ENCODE results near the gene WDFY4. TPM values are rescaled to one million over a fixed set of nuclear protein-coding genes. Genes with fewer than 3 reads are reported as not detected.

Gene WDFY4
- total RNA-seq, 1 donor from 2014 or later: 0.25 TPM

DNA sequence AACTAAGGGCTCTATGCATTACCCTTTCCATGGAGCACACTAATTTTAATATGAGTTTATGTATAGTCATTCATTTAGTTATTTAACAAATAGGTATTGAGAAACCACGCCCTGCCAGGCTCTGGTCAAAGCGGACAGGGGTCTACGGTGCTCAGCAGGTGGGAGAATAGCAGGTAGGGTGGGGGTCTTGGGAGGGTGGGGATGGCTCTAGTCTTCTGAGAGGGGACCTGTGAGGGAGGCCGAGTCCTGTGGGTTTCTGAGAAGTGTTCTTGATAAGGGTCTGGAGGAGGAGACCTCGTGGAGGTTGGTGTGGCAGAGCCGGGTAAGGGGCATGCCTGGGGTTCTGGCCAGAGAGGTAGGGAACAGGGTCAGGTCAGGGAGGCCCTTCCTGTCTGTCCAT, 1.1 kb downstream of the WDFY4 start:
- H3K9me3 Mint-ChIP-seq (ENCODE audit: unreplicated experiment): no peaks in the 10 kb centered on the region
- no peaks in the 10 kb centered on the region for H3K36me3 Mint-ChIP-seq (ENCODE audit: low read depth, unreplicated experiment)
- no peaks in the 10 kb centered on the region for H3K79me2 ChIP-seq (ENCODE audit: insufficient read depth, low read length)
- H3K4me1 ChIP-seq (ENCODE audit: insufficient read depth, low read length): no peaks in the 10 kb centered on the region
- H3K4me3 Mint-ChIP-seq (ENCODE audit: unreplicated experiment): no peak overlapping the region
- DNase-seq (ENCODE audit: low read depth): no peak
- no peak overlapping the region for H3K27ac Mint-ChIP-seq (ENCODE audit: unreplicated experiment)
- H3K36me3 ChIP-seq (ENCODE audit: insufficient read depth, low read length): no peaks in the 10 kb centered on the region
- H3K4me3 ChIP-seq (ENCODE audit: insufficient read depth, low read depth, low read length): no peak overlapping the region
- no peak for TF ChIP-seq CTCF (IDR thresholded peaks at IDR 0.05; ENCODE audit: insufficient read depth, low read depth, low read length)
- no peak for TF ChIP-seq EZH2 (IDR thresholded peaks at IDR 0.05; ENCODE audit: insufficient read depth, low read length)
- no peak for FAIRE-seq
- no peak overlapping the region for H3K9ac ChIP-seq (ENCODE audit: low read length)
- no peak overlapping the region for H2AFZ ChIP-seq (ENCODE audit: low read depth, low read length)
- peaks cover 5% of the 10 kb centered on the region for H3K27me3 Mint-ChIP-seq (ENCODE audit: low read depth, unreplicated experiment)
- no peaks in the 10 kb centered on the region for H3K9me3 ChIP-seq (ENCODE audit: insufficient read depth, low read depth, low read length)
- peaks cover 2% of the 10 kb centered on the region for H3K27me3 ChIP-seq (ENCODE audit: insufficient read depth, low read length)
- H3K27ac ChIP-seq (ENCODE audit: low read depth, low read length): no peak overlapping the region
- no peaks in the 10 kb centered on the region for H4K20me1 ChIP-seq (ENCODE audit: insufficient read depth, low read length)
- no peaks in the 10 kb centered on the region for H3K4me1 Mint-ChIP-seq (ENCODE audit: low read depth, unreplicated experiment)
- H3K4me2 ChIP-seq (ENCODE audit: low read length): no peak overlapping the region

DNA sequence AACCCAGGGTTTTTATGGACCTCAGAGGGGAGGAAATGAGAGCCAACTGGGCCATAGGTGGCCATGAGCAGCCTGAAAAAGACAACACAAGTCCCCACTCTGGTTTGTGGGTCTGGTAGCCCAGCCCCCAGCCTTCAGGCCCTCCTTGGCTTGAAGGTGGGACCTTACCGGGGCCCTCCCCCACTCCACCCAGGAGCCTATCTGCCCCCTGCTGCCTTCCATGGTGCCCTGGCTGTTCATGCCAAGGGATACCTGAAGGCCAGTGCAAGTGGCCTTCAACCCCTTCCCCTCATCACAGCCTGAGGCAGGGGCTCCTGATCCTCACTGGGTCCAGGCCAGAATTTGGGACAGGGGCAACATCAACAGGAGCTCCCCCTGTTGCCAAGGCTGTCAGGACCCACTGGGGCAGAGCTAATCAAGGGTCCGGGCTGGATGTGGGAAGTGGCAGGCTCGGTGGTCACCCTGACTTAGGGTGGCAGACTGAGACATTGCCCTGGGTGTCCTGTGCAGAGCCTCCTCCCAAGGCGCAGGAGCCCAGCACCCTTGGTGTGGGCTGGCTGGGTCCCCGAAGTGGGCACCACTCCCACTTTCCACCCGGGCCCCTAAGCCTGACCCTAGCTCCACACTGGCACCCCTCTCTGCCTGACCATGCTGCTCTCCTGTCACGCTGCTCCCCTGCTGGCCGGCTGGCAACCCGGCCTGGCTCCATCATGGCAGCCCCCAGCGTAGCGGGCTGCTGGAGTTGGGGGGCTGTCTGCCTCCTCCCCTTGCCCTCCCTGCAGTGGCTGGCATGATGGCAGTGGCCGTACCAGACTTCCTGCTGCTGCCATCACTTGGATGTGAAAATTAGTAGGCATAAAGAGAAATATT, 6.4 kb downstream of the WDFY4 start:
- Mint-ChIP-seq H3K4me1 (ENCODE audit: low read depth, unreplicated experiment) (no peaks in the 10 kb centered on the region), H3K36me3 (ENCODE audit: low read depth, unreplicated experiment) (no peaks in the 10 kb centered on the region), H3K4me3 (ENCODE audit: unreplicated experiment) (no peak overlapping the region), H3K27ac (ENCODE audit: unreplicated experiment) (no peak overlapping the region), H3K9me3 (ENCODE audit: unreplicated experiment) (no peaks in the 10 kb centered on the region), H3K27me3 (ENCODE audit: low read depth, unreplicated experiment) (peaks cover 38% of the 10 kb centered on the region)
- H3K9me3 ChIP-seq (ENCODE audit: insufficient read depth, low read depth, low read length): no peaks in the 10 kb centered on the region
- H3K4me2 ChIP-seq (ENCODE audit: low read length): no peak overlapping the region
- H3K36me3 ChIP-seq (ENCODE audit: insufficient read depth, low read length): no peaks in the 10 kb centered on the region
- no peak for FAIRE-seq
- TF ChIP-seq CTCF (IDR thresholded peaks at IDR 0.05; ENCODE audit: insufficient read depth, low read depth, low read length): no peak
- H3K27ac ChIP-seq (ENCODE audit: low read depth, low read length): no peak overlapping the region
- H3K27me3 ChIP-seq (ENCODE audit: insufficient read depth, low read length): peaks cover 10% of the 10 kb centered on the region
- no peaks in the 10 kb centered on the region for H3K79me2 ChIP-seq (ENCODE audit: insufficient read depth, low read length)
- DNase-seq (ENCODE audit: low read depth): no peak
- H4K20me1 ChIP-seq (ENCODE audit: insufficient read depth, low read length): no peaks in the 10 kb centered on the region
- no peaks in the 10 kb centered on the region for H3K4me1 ChIP-seq (ENCODE audit: insufficient read depth, low read length)
- no peak overlapping the region for H2AFZ ChIP-seq (ENCODE audit: low read depth, low read length)
- no peak overlapping the region for H3K9ac ChIP-seq (ENCODE audit: low read length)
- no peak overlapping the region for H3K4me3 ChIP-seq (ENCODE audit: insufficient read depth, low read depth, low read length)

All from astrocyte (in vitro differentiated cells and primary cell).